Sigmoid colon (tissue), 7 donors: ENCODE results near the gene ERI3. TPM values are rescaled to one million over a fixed set of nuclear protein-coding genes. Genes with fewer than 3 reads are reported as not detected.

Experiments used
- DNase-seq: peaks from one replicate; pipeline ENCODE4 v3.0.0-alpha.2; 2019
- H3K27ac ChIP-seq, 4 donors: fragments of 200-600 bp; sonication (generic); one replicate each; pipeline ENCODE4 v1.5.1; 2016 to 2019; ENCODE audit warnings: mild to moderate bottlenecking in 1 of 4
- H3K27me3 ChIP-seq, 3 donors: fragments of 200-600 bp; sonication (generic); one replicate each; pipeline ENCODE4 v1.5.1; 2019; ENCODE audit warnings: mild to moderate bottlenecking in 1 of 3
- H3K36me3 ChIP-seq, 4 donors: fragments of 200-600 bp; sonication (generic); one replicate each; pipeline ENCODE4 v1.5.1; 2016 to 2019
- H3K4me1 ChIP-seq, 4 donors: fragments of 200-600 bp; sonication (generic); one replicate each; pipeline ENCODE4 v1.5.1; 2017 to 2019
- H3K4me3 ChIP-seq, 4 donors: fragments of 200-600 bp; sonication (generic); one replicate each; pipeline ENCODE4 v1.5.1; 2017 to 2019; ENCODE audit warnings: mild to moderate bottlenecking in 2 of 4, moderate library complexity in 1 of 4
- H3K9me3 ChIP-seq, 4 donors: fragments of 200-600 bp in 3 of 4; sonication (generic) in 3 of 4; one replicate each; pipeline versions ENCODE4 v1.5.1 to v1.6.1; 2013 to 2019
- EP300 ChIP-seq, 4 donors: sonication (generic); formaldehyde crosslinking; IDR thresholded peaks; one replicate each; pipeline ENCODE4 v1.6.1; 2017; ENCODE audit warnings: antibody characterized with exemption in 4 of 4
- POLR2A ChIP-seq, 2 donors: fragments of 450-650 bp; IDR thresholded peaks; one replicate each; pipeline ENCODE4 v1.6.1; 2016; ENCODE audit warnings: antibody characterized with exemption in 2 of 2, mild to moderate bottlenecking in 2 of 2, moderate library complexity in 2 of 2
- POLR2AphosphoS5 ChIP-seq, 4 donors: sonication (generic); formaldehyde crosslinking; IDR thresholded peaks; one replicate each; pipeline ENCODE4 v1.6.1; 2017; ENCODE audit warnings: antibody characterized with exemption in 4 of 4
- WGBS, 2 donors: extraction: QIAGEN DNeasy Blood & Tissue Kit; methylation state at CpG; one replicate each; pipeline ENCODE4 v1.1.7; 2013; 5-methylcytosine and 5-hydroxymethylcytosine counted together
- intact Hi-C: fragments of 100-400 bp; cut with DNase I; formaldehyde crosslinking; loops from one replicate; pipeline ENCODE4 v1.15.1; 2023
- polyA plus RNA-seq, 3 donors: library from polyadenylated mRNA; stranded (reverse); fragments of 200-250 nt; gene quantifications; one replicate each; pipeline ENCODE4 v1.2.3, GENCODE V29; 2013
- total RNA-seq, 4 donors: library from RNA; depleted of rRNA; stranded (reverse); fragments of >200 nt; gene quantifications; one replicate each; pipeline ENCODE4 v1.1.0, GENCODE V29; 2016
- TF ChIP-seq, protein P1 (sequence below), 4 experiments: fragments of 450-650 bp in 3 of 4; fragments of 200-600 bp in 1 of 4; IDR thresholded peaks; one replicate each; pipeline ENCODE4 v1.5.1; 2016 to 2019; ENCODE audit warnings: antibody characterized with exemption in 4 of 4, mild to moderate bottlenecking in 3 of 4, moderate library complexity in 2 of 4
- donor health status: healthy with polysubstance abuse.
- donor health status: Bipolar disorder and iron deficiency.
- donor health status: healthy.

Gene ERI3
- total and polyA plus RNA-seq, 7 donors = 25.6 to 88.3 (median 40.3) TPM

GRCh38 chr1:44256762-44257554, 98.1 kb downstream of the ERI3 start:
- no peaks in the 10 kb centered on the region for H3K4me1 ChIP-seq
- peaks cover 0 to 14% (median 0%) of the 10 kb centered on the region in 4 donors for H3K36me3 ChIP-seq
- intact Hi-C loops = no loop called here
- no peak overlapping the region for H3K27ac ChIP-seq
- 91% methylated on average over 10 of the region's 10 CpGs for WGBS, 2 donors
- H3K4me3 ChIP-seq = no peak overlapping the region
- H3K27me3 ChIP-seq = no peaks in the 10 kb centered on the region
- H3K9me3 ChIP-seq = no peaks in the 10 kb centered on the region
- TF ChIP-seq EP300 (IDR thresholded peaks at IDR 0.05) = no peak
- TF ChIP-seq POLR2A (IDR thresholded peaks at IDR 0.05) = no peak
- TF ChIP-seq, protein P1, sequence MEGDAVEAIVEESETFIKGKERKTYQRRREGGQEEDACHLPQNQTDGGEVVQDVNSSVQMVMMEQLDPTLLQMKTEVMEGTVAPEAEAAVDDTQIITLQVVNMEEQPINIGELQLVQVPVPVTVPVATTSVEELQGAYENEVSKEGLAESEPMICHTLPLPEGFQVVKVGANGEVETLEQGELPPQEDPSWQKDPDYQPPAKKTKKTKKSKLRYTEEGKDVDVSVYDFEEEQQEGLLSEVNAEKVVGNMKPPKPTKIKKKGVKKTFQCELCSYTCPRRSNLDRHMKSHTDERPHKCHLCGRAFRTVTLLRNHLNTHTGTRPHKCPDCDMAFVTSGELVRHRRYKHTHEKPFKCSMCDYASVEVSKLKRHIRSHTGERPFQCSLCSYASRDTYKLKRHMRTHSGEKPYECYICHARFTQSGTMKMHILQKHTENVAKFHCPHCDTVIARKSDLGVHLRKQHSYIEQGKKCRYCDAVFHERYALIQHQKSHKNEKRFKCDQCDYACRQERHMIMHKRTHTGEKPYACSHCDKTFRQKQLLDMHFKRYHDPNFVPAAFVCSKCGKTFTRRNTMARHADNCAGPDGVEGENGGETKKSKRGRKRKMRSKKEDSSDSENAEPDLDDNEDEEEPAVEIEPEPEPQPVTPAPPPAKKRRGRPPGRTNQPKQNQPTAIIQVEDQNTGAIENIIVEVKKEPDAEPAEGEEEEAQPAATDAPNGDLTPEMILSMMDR (IDR thresholded peaks at IDR 0.05) = no peak
- no peak for DNase-seq

DNA sequence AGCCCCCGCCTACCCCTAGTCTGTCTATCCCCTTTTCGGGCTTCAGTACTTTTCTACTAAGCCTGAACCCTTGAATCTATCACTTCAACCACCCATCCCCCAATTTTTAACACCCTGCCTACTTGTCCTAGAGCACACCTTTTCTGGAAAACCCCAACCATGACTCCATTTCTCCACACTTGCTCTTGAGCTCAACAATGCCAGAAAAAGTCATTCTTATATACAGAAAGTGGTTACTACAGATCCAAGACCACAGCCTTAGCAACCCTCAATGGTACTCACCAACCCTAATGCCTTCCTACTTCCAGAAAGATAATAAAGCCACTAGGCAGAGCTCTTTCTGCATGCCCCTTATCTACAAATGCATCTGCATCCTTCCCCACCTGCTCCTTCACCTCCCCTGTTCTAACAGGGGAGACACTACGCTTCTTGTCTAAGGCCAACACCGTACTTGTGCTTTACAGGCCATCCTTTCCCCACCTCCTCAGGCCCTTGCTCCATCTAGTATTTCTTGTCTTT, 100.6 kb downstream of the ERI3 start:
- intact Hi-C loops = no loop called here
- Histone ChIP-seq H3K9me3 (no peaks in the 10 kb centered on the region), H3K4me3 (no peak overlapping the region), H3K4me1 (no peaks in the 10 kb centered on the region), H3K36me3 (peaks cover 0 to 18% (median 0%) of the 10 kb centered on the region in 4 donors), H3K27ac (no peak overlapping the region), H3K27me3 (no peaks in the 10 kb centered on the region)
- TF ChIP-seq, protein P1 (IDR thresholded peaks at IDR 0.05) = no peak
- TF ChIP-seq EP300 (IDR thresholded peaks at IDR 0.05) (no peak), POLR2AphosphoS5 (IDR thresholded peaks at IDR 0.05) (no peak), POLR2A (IDR thresholded peaks at IDR 0.05) (no peak)
- WGBS, 2 donors = 90 to 95% methylated on average over 4 of the region's 4 CpGs
- DNase-seq = no peak

- Histone ChIP-seq H3K36me3 (peaks cover 0 to 29% (median 2%) of the 10 kb centered on the region in 4 donors), H3K4me1 (no peaks in the 10 kb centered on the region), H3K9me3 (no peaks in the 10 kb centered on the region), H3K27me3 (no peaks in the 10 kb centered on the region), H3K4me3 (no peak overlapping the region), H3K27ac (no peak overlapping the region)
- DNase-seq = no peak
- intact Hi-C loops = no loop called here
- TF ChIP-seq POLR2A (IDR thresholded peaks at IDR 0.05) (no peak), EP300 (IDR thresholded peaks at IDR 0.05) (no peak), POLR2AphosphoS5 (IDR thresholded peaks at IDR 0.05) (no peak)
- TF ChIP-seq, protein P1 (IDR thresholded peaks at IDR 0.05) = no peak
- 60 to 86% methylated on average over 23 of the region's 23 CpGs for WGBS, 2 donors
Measured at GRCh38 chr1:44251989-44252671, 102.9 kb downstream of the ERI3 start.

GRCh38 chr1:44251486-44251885, 103.6 kb downstream of the ERI3 start:
- H3K9me3 ChIP-seq = no peaks in the 10 kb centered on the region
- WGBS, 2 donors = 20 to 65% methylated on average over 1 of the region's 1 CpG

More at GRCh38 chr1:44251486-44251885, 103.6 kb downstream of the ERI3 start:
- intact Hi-C loops = no loop called here
- TF ChIP-seq POLR2A (IDR thresholded peaks at IDR 0.05) (no peak), POLR2AphosphoS5 (IDR thresholded peaks at IDR 0.05) (no peak), EP300 (IDR thresholded peaks at IDR 0.05) (no peak)
- TF ChIP-seq, protein P1 (IDR thresholded peaks at IDR 0.05) = no peak
- Histone ChIP-seq H3K27me3 (no peaks in the 10 kb centered on the region), H3K4me3 (no peak overlapping the region), H3K27ac (no peak overlapping the region), H3K4me1 (no peaks in the 10 kb centered on the region), H3K36me3 (peaks cover 0 to 24% (median 4%) of the 10 kb centered on the region in 4 donors)
- DNase-seq = no peak
